Naive thymus-derived CD4-positive, alpha-beta T cell (primary cell): ENCODE results near the gene MMD. TPM values are rescaled to one million over a fixed set of nuclear protein-coding genes. Genes with fewer than 3 reads are reported as not detected.

Experiments used
- ATAC-seq: fragments of 150-1000 bp; cut with Tn5 transposase; 2 replicates; pipeline ENCODE4 v1.10.0; 2021; ENCODE audit warnings: mild to moderate bottlenecking, moderate library complexity
- CTCF ChIA-PET: fragments of 350-600 bp; sonication (Branson Sonifier 250); formaldehyde crosslinking; loops from one replicate; lab custom pipeline; 2021; ENCODE audit warnings: antibody characterized with exemption; lab: Charles Lee
- POLR2A ChIA-PET: fragments of 350-600 bp; sonication (Branson Sonifier 250); formaldehyde crosslinking; loops from one replicate; lab custom pipeline; 2021; ENCODE audit warnings: antibody characterized with exemption, inconsistent platforms; lab: Charles Lee
- DNase-seq, 9 donors: peaks; one replicate each; pipeline versions ENCODE4 v3.0.0 to v3.0.0-alpha.2; 2020 to 2022; ENCODE audit warnings: mixed read lengths in 1 of 9
- H3K27ac ChIP-seq: one replicate; pipeline ENCODE4 v1.7.0; 2013; ENCODE audit warnings: mild to moderate bottlenecking, low read depth, low read length, moderate library complexity
- H3K27me3 ChIP-seq, 2 donors: one replicate each; pipeline ENCODE4 v1.7.0; 2013; ENCODE audit warnings: low read length in 2 of 2, mild to moderate bottlenecking in 2 of 2, moderate library complexity in 2 of 2; ENCODE audit not compliant: control insufficient read depth in 2 of 2, insufficient read depth in 2 of 2
- H3K36me3 ChIP-seq, 3 experiments: 1 replicate in 2 of 3; 2 replicates in 1 of 3; pipeline ENCODE4 v1.7.0; 2013; ENCODE audit warnings: low read length in 3 of 3, mild to moderate bottlenecking in 3 of 3, moderate library complexity in 1 of 3; ENCODE audit not compliant: insufficient read depth in 3 of 3, control insufficient read depth in 2 of 3
- H3K4me1 ChIP-seq, 2 donors: one replicate each; pipeline ENCODE4 v1.7.0; 2013; ENCODE audit warnings: low read length in 2 of 2, mild to moderate bottlenecking in 2 of 2, moderate library complexity in 1 of 2; ENCODE audit not compliant: control insufficient read depth in 2 of 2, insufficient read depth in 2 of 2
- H3K4me3 ChIP-seq: 2 replicates; pipeline ENCODE4 v1.7.0; 2013; ENCODE audit warnings: mild to moderate bottlenecking, low read length
- H3K9me3 ChIP-seq, 3 experiments: 1 replicate in 2 of 3; 2 replicates in 1 of 3; pipeline ENCODE4 v1.7.0; 2013; ENCODE audit warnings: low read length in 3 of 3; ENCODE audit not compliant: control insufficient read depth in 2 of 3
- H3K27ac Mint-ChIP-seq, 9 donors: one replicate each; pipeline ENCODE4 v1.8.0; 2020 to 2022; ENCODE audit warnings: mixed read lengths in 9 of 9, mild to moderate bottlenecking in 8 of 9, moderate library complexity in 5 of 9, inconsistent platforms in 2 of 9
- H3K27me3 Mint-ChIP-seq, 5 donors: one replicate each; pipeline ENCODE4 v1.8.0; 2021 to 2022; ENCODE audit warnings: mixed read lengths in 5 of 5, mild to moderate bottlenecking in 1 of 5
- H3K36me3 Mint-ChIP-seq, 5 donors: one replicate each; pipeline ENCODE4 v1.8.0; 2020 to 2022; ENCODE audit warnings: mixed read lengths in 5 of 5, mild to moderate bottlenecking in 3 of 5, inconsistent platforms in 1 of 5
- H3K4me1 Mint-ChIP-seq, 7 donors: one replicate each; pipeline ENCODE4 v1.8.0; 2020 to 2022; ENCODE audit warnings: mixed read lengths in 7 of 7, mild to moderate bottlenecking in 3 of 7, inconsistent platforms in 1 of 7
- H3K4me3 Mint-ChIP-seq, 10 donors: one replicate each; pipeline ENCODE4 v1.8.0; 2020 to 2022; ENCODE audit warnings: mild to moderate bottlenecking in 10 of 10, mixed read lengths in 10 of 10, moderate library complexity in 6 of 10, inconsistent platforms in 2 of 10
- H3K9me3 Mint-ChIP-seq, 11 donors: one replicate each; pipeline ENCODE4 v1.8.0; 2020 to 2022; ENCODE audit warnings: mixed read lengths in 11 of 11, mild to moderate bottlenecking in 4 of 11, inconsistent platforms in 1 of 11, moderate library complexity in 1 of 11
- intact Hi-C, 2 donors: fragments of 100-400 bp; cut with micrococcal nuclease; formaldehyde crosslinking; loops; one replicate each; pipeline ENCODE4 v1.15.1; 2023
- polyA plus RNA-seq, 2 donors: library from polyadenylated mRNA; unstranded; fragments of 300-500 nt; fragmentation: Illumina TruSeq; gene quantifications; one replicate each; pipeline ENCODE4 v1.2.3, GENCODE V29; 2021
- total RNA-seq, 6 experiments: library from RNA in 5 of 6; stranded (reverse) in 5 of 6; gene quantifications; 1 replicate in 5 of 6; 2 replicates in 1 of 6; pipeline ENCODE4 v1.2.3 and lab custom pipeline; 2021 to 2026

The MMD gene
- total and polyA plus RNA-seq, 7 experiments from 2014 or later, result 5.2 to 35.3 (median 11.2) TPM

DNA sequence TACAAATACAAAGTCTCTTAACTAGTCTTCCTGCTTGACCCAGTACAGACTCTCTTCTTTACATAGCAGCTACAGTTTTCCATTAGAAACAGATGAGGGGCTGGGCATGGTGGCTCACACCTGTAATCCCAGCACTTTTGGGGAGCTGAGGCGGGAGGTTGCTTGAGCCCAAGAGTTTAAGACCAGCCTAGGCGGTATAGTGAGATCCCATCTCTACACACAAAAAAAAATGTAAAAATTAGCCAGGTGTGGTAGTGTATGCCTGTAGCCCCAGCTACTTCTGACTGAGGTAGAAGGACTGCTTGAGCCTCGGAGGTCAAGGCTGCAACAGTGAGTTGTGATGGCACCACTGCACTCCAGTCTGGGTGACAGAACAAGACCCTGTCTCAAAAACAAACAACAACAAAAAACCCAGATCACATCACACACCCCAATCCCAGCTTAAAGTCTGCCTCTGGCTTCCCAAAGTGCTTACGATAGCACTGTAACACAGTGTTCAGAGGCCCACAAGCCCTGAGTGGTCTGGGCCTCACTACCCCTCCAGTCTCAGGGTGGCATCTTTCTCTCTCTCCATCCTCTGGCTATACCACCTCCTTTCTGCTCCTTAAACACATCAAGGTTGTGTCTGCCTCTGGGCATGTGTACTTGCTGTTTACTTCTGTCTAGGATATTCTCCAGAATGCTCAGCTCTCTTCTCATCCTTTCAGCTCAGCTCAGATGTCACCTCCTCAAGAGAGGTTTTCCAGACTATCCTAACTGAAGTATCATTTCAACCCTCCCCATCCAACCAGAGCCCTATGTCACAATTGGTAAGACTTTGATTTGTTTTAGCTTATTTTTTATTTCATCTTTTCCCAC lies 4.0 kb downstream of the MMD start:
- Histone ChIP-seq H3K4me1 (peaks cover 11 to 21% of the 10 kb centered on the region in 2 donors), H3K9me3 (no peaks in the 10 kb centered on the region), H3K4me3 (no peak overlapping the region), H3K27me3 (no peaks in the 10 kb centered on the region), H3K27ac (no peak overlapping the region), H3K36me3 (peaks cover 0 to 22% (median 0%) of the 10 kb centered on the region in 3 experiments)
- ChIA-PET CTCF (no interaction called here), POLR2A (interaction anchor here (0.9 to 1.7 kb wide), 3 partner anchors 9 to 16 kb away, joined by 3 to 4 read pairs (median 4); no protein-coding TSS in a partner anchor)
- peaks cover 0 to 2% (median 0%) of the 10 kb centered on the region in 5 donors for H3K27me3 Mint-ChIP-seq
- peaks cover 0 to 3% (median 0%) of the 10 kb centered on the region in 11 donors for H3K9me3 Mint-ChIP-seq
- peaks cover 33 to 63% (median 47%) of the 10 kb centered on the region in 7 donors for H3K4me1 Mint-ChIP-seq
- peaks cover 0 to 42% (median 5%) of the 10 kb centered on the region in 5 donors for H3K36me3 Mint-ChIP-seq
- no peak for ATAC-seq
- intact Hi-C loops, result loop anchor here (10.0 kb wide), 1 partner anchor 157 kb away; no protein-coding TSS in a partner anchor
- H3K4me3 Mint-ChIP-seq, result peak overlapping the region in 2 of 10 donors; percentile 29 to 77
- H3K27ac Mint-ChIP-seq, result peak overlapping the region in 7 of 9 donors; percentile 23 to 83 (median 63)
- no peak for DNase-seq

- POLR2A ChIA-PET, result no interaction called here
- Mint-ChIP-seq H3K4me1 (peaks cover 29 to 59% (median 44%) of the 10 kb centered on the region in 7 donors), H3K4me3 (peak overlapping the region in 1 of 10 donors; percentile 77), H3K27me3 (no peaks in the 10 kb centered on the region), H3K27ac (peak overlapping the region in 7 of 9 donors; percentile 1 to 82 (median 23)), H3K9me3 (peaks cover 0 to 3% (median 0%) of the 10 kb centered on the region in 11 donors), H3K36me3 (peaks cover 0 to 45% (median 8%) of the 10 kb centered on the region in 5 donors)
- intact Hi-C loops, result loop anchor here (10.0 kb wide), 1 partner anchor 158 kb away; no protein-coding TSS in a partner anchor
- DNase-seq (no peak), ATAC-seq (no peak)
- peaks cover 11 to 17% of the 10 kb centered on the region in 2 donors for H3K4me1 ChIP-seq
- H3K27ac ChIP-seq, result no peak overlapping the region
- H3K9me3 ChIP-seq, result no peaks in the 10 kb centered on the region
- H3K27me3 ChIP-seq, result no peaks in the 10 kb centered on the region
- CTCF ChIA-PET, result no interaction called here
- peaks cover 0 to 23% (median 0%) of the 10 kb centered on the region in 3 experiments for H3K36me3 ChIP-seq
- no peak overlapping the region for H3K4me3 ChIP-seq
These were observed 5.1 kb downstream of the MMD start for GRCh38 chr17:55416470-55417052.

- POLR2A ChIA-PET, result no interaction called here
- Mint-ChIP-seq H3K4me1 (peaks cover 29 to 59% (median 44%) of the 10 kb centered on the region in 7 donors), H3K4me3 (no peak overlapping the region), H3K36me3 (peaks cover 4 to 48% (median 12%) of the 10 kb centered on the region in 5 donors), H3K9me3 (peaks cover 0 to 3% (median 0%) of the 10 kb centered on the region in 11 donors), H3K27ac (peak overlapping the region in 1 of 9 donors; percentile 2), H3K27me3 (no peaks in the 10 kb centered on the region)
- Histone ChIP-seq H3K36me3 (peaks cover 0 to 23% (median 0%) of the 10 kb centered on the region in 3 experiments), H3K4me3 (no peak overlapping the region), H3K27ac (no peak overlapping the region), H3K9me3 (no peaks in the 10 kb centered on the region), H3K27me3 (no peaks in the 10 kb centered on the region), H3K4me1 (peaks cover 11 to 17% of the 10 kb centered on the region in 2 donors)
- no peak for ATAC-seq
- DNase-seq, result no peak
- intact Hi-C loops, result loop anchor here (10.0 kb wide), 1 partner anchor 159 kb away; no protein-coding TSS in a partner anchor
- CTCF ChIA-PET, result no interaction called here
These were observed 5.6 kb downstream of the MMD start for GRCh38 chr17:55416000-55416399.

DNA sequence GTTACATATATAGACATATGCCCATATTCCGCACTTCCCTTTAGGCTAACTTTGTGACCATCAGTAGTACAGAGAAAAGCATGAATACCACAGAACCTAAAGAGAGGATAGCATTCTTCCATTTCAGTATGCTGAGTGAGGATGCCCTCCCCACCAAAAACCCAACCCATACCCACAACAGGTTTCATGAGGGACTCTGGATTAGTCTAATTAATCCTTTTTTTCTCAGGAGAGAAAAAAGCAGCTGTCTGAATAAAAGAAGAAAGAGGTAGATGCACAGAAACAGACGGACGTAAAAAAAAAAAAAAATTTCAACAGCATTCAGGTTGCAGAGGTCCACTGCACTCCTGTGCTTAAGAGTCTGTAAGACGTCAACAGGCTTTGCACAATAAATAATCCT lies 6.7 kb downstream of the MMD start:
- Mint-ChIP-seq H3K27ac (peak overlapping the region in 3 of 9 donors; percentile 13 to 85 (median 61)), H3K36me3 (peaks cover 9 to 51% (median 16%) of the 10 kb centered on the region in 5 donors), H3K9me3 (peaks cover 0 to 3% (median 0%) of the 10 kb centered on the region in 11 donors), H3K27me3 (no peaks in the 10 kb centered on the region), H3K4me3 (no peak overlapping the region), H3K4me1 (peaks cover 26 to 54% (median 38%) of the 10 kb centered on the region in 7 donors)
- Histone ChIP-seq H3K9me3 (no peaks in the 10 kb centered on the region), H3K36me3 (peaks cover 0 to 32% (median 0%) of the 10 kb centered on the region in 3 experiments), H3K27me3 (no peaks in the 10 kb centered on the region), H3K4me1 (peaks cover 11% of the 10 kb centered on the region in 2 donors), H3K4me3 (no peak overlapping the region), H3K27ac (no peak overlapping the region)
- ATAC-seq (no peak), DNase-seq (no peak)
- CTCF ChIA-PET, result no interaction called here
- POLR2A ChIA-PET, result interaction anchor here (0.7 kb wide), 1 partner anchor 446 kb away, joined by 3 read pairs; no protein-coding TSS in a partner anchor
- intact Hi-C loops, result loop anchor here (10.0 kb wide), 1 partner anchor 160 kb away; no protein-coding TSS in a partner anchor

GRCh38 chr17:55413825-55414489 lies 7.7 kb downstream of the MMD start:
- ATAC-seq (peak; percentile 38), DNase-seq (no peak)
- ChIA-PET CTCF (no interaction called here), POLR2A (no interaction called here)
- H3K4me1 ChIP-seq, result peaks cover under 1% of the 10 kb centered on the region in 2 donors
- H3K36me3 Mint-ChIP-seq, result peaks cover 11 to 47% (median 22%) of the 10 kb centered on the region in 5 donors
- no peak overlapping the region for H3K4me3 Mint-ChIP-seq
- no peaks in the 10 kb centered on the region for H3K9me3 ChIP-seq
- intact Hi-C loops, result loop anchor here (10.0 kb wide), 1 partner anchor 161 kb away; no protein-coding TSS in a partner anchor
- H3K4me3 ChIP-seq, result no peak overlapping the region
- H3K36me3 ChIP-seq, result peaks cover 0 to 43% (median 0%) of the 10 kb centered on the region in 3 experiments
- H3K9me3 Mint-ChIP-seq, result peaks cover 0 to 3% (median 0%) of the 10 kb centered on the region in 11 donors
- no peak overlapping the region for H3K27ac ChIP-seq
- peaks cover 15 to 44% (median 28%) of the 10 kb centered on the region in 7 donors for H3K4me1 Mint-ChIP-seq
- H3K27me3 Mint-ChIP-seq, result no peaks in the 10 kb centered on the region
- H3K27ac Mint-ChIP-seq, result peak overlapping the region in 1 of 9 donors; percentile 66
- no peaks in the 10 kb centered on the region for H3K27me3 ChIP-seq

GRCh38 chr17:55411463-55411855 lies 10.2 kb downstream of the MMD start:
- Histone ChIP-seq H3K4me3 (no peak overlapping the region), H3K9me3 (no peaks in the 10 kb centered on the region), H3K36me3 (peaks cover 0 to 59% (median 0%) of the 10 kb centered on the region in 3 experiments), H3K27ac (no peak overlapping the region), H3K27me3 (no peaks in the 10 kb centered on the region), H3K4me1 (no peaks in the 10 kb centered on the region)
- H3K27ac Mint-ChIP-seq, result no peak overlapping the region
- H3K4me1 Mint-ChIP-seq, result peaks cover 0 to 20% (median 7%) of the 10 kb centered on the region in 7 donors
- DNase-seq (no peak), ATAC-seq (no peak)
- H3K9me3 Mint-ChIP-seq, result no peaks in the 10 kb centered on the region
- intact Hi-C loops, result loop anchor here (10.0 kb wide), 1 partner anchor 163 kb away; no protein-coding TSS in a partner anchor
- POLR2A ChIA-PET, result no interaction called here
- CTCF ChIA-PET, result interaction anchor here (0.6 kb wide), 1 partner anchor 169 kb away, joined by 3 read pairs; no protein-coding TSS in a partner anchor
- H3K36me3 Mint-ChIP-seq, result peaks cover 12 to 46% (median 26%) of the 10 kb centered on the region in 5 donors
- H3K4me3 Mint-ChIP-seq, result no peak overlapping the region
- no peaks in the 10 kb centered on the region for H3K27me3 Mint-ChIP-seq
